COLO668 (cell line): ENCODE data around the gene CACNG6.

Experiments used
- DNase-seq: peaks from one replicate; lab custom pipeline; 2025; ENCODE audit not compliant: unreplicated experiment; lab: John Stamatoyannopoulos, UW

The CACNG6 gene

GRCh38 chr19:53966931-53967330 lies 24.5 kb upstream of the CACNG6 start:
- DNase-seq, result no peak

DNA sequence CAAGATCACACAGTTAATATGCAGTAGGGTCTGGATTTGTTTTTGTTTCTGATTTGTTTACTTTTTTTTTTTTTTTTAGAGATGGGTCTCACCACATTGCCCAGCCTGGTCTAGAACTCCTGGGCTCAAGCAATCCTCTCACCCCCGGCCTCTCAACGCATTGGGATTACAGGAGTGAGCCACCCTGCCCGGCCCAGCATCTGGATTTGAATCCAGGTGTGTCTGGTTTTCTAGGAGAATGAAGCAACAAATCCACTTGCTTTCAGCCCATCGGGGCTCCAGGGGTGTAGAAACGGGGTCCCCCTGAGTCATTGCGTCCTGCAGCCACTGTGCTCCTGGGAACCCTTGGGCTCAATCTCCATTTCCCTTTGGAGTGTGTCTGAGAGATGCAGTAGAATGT lies 22.1 kb upstream of the CACNG6 start:
- no peak for DNase-seq

GRCh38 chr19:53971673-53972072 lies 19.8 kb upstream of the CACNG6 start:
- no peak for DNase-seq

GRCh38 chr19:53977429-53977990 lies 13.9 kb upstream of the CACNG6 start:
- DNase-seq, result peak; percentile 60

DNA sequence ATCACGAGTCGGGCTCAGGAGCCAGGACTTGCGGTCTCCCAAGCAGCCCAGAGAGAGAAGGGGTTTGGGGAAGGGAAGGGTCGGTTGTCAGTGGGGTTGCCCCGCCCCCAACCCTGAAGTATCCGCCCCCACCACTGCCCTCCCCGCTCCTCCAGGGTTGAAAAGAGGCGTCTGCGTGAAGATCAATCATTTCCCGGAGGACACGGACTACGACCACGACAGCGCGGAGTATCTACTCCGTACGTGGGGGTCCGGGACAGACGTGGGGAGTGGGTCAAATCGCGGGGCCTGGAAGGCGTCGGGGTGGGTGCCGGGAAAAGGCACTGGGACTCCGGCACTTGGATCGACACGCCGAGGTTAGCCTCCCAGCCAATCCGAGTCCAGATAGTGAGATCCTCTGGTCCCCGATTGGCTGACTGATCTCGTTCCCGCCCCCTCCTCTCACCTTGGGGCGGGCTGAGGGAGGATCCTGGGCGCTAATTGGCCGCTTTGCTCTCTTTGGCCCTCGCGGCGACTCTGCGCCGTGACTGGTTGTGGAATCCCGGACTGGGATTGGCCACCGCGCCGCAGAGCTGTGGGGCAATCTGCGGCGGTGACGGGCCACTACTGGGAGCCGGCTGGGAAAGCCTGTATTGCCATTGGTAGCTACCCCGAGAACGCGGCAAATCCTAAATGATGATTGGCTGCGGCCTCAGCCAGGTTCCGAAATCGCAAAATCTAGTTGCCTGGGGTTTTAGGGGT lies 13.3 kb upstream of the CACNG6 start:
- no peak for DNase-seq

GRCh38 chr19:53978975-53979801 lies 12.2 kb upstream of the CACNG6 start:
- no peak for DNase-seq

DNA sequence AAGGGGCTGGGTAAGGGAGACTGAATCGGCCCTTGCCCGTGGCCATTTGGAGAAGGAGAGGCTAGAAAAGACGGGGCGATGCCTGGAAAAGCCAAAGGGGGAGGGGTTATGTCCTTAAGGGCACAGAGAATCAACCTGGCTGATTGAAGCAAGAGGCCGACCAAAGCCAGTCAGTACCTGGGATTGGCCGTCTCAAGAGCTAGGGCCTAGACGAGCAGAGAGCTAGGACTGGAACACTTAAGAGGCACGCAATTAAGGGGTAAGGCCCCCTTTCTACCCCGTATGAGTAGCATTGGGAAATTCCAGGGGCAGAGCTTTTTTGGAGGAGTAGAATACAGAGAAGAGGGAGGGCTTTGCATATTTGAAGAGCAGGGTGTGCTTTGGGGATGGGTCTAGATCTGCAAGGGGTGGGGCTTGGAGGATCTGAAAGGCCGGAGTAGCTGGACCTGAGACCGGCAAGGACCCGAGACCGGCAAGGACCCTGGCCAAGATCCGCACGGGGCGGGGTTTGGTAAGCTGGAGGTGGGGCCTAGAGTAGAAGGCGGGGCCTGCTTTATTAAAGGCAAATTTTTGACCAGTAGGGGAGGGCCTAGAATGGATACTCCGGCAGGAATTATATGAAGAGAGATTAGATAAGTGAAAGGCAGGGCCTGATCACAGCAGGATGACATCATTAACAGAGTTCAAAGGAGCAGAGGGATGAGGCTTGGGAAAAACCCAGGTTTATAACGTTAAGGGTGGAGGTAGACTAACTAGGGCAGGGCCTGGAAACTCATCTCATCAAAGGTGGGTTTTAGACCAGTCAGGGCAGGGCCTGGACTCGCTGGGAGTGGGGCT lies 10.7 kb upstream of the CACNG6 start:
- DNase-seq, result no peak

GRCh38 chr19:53981376-53981951 lies 10.0 kb upstream of the CACNG6 start:
- no peak for DNase-seq

DNA sequence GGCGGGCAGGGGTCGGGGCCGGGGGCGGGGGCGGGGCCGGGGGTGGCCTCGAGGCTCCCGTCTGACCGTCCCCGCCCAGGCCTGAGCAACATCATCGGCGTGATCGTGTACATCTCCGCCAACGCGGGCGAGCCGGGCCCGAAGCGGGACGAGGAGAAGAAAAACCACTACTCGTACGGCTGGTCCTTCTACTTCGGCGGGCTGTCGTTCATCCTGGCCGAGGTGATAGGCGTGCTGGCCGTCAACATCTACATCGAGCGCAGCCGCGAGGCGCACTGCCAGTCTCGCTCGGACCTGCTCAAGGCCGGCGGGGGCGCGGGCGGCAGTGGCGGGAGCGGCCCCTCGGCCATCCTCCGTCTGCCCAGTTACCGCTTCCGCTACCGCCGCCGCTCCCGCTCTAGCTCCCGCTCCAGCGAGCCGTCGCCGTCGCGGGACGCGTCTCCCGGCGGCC lies 9.4 kb upstream of the CACNG6 start:
- DNase-seq, result no peak

GRCh38 chr19:53982611-53983010 lies 8.8 kb upstream of the CACNG6 start:
- DNase-seq, result no peak

GRCh38 chr19:53983457-53984289 lies 7.8 kb upstream of the CACNG6 start:
- no peak for DNase-seq

DNA sequence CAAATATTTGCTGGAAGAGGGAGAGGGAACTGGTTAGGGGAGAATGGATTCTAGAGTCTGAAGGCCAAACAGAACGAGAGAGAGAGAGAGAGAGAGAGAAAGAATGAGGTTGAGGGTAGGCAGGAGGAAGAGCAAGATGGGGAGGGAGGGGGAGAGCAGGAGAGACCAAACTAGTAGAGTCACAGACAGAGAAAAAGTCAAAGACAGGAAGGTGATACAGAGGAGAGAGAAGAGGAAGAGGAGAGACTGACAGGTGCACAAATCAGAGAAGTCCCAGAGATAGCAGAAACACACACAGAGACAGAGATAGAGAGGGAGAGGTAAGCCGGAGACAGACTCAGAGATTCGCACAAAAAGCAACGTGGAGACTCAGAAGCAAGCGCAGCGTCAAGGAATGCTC lies 5.6 kb upstream of the CACNG6 start:
- no peak for DNase-seq

DNA sequence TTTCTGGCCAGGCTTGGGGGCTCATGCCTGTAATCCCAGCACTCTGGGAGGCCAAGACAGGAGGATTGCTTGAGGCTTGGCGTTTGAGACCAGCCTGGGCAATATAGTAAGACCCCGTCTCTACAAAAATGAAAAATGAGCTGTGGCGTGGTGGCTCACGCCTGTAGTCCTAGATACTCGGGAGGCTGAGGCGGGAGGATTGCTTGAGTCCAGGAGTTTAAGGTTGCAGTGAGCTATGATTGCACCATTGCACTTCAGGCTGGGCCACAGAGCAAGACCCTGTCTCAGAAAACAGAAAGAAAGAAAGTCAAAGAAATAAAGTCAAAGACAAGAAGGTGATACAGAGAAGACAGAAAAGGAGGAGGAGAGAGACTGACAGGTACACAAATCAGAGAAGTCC lies 2.5 kb upstream of the CACNG6 start:
- no peak for DNase-seq

GRCh38 chr19:53989600-53990533 lies 1.6 kb upstream of the CACNG6 start:
- DNase-seq, result no peak

DNA sequence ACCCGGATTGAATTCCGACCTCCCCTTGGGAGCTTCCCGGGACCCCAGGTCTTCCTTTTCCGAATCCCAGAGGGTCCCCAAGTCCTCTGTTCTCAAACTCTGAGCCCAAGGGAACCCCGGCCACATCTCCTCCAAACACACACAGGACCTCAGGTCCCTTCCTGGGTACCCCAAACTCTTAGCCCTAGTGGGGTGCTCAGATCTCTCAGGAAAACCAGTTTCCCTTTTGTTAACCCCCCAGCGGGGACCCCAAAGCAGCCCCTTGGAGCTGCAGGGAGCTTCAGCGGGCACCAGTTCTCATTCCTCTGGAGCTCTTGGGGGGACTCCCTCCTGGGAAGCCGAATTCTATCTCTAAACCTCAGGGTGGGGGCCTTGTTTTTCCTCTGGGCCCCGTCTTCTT lies 774 bp downstream of the CACNG6 start:
- no peak for DNase-seq

DNA sequence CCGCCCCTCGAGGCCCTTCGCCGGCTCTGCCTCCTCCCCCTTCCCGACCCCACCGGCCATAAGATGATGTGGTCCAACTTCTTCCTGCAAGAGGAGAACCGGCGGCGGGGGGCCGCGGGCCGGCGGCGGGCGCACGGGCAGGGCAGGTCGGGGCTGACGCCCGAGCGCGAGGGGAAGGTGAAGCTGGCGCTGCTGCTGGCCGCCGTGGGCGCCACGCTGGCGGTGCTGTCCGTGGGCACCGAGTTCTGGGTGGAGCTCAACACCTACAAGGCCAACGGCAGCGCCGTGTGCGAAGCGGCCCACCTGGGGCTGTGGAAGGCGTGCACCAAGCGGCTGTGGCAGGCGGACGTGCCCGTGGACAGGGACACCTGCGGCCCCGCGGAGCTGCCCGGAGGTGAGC lies 1.4 kb downstream of the CACNG6 start:
- DNase-seq, result no peak

- DNase-seq, result no peak
Measured at GRCh38 chr19:53993448-53993847, 2.0 kb downstream of the CACNG6 start.

DNA sequence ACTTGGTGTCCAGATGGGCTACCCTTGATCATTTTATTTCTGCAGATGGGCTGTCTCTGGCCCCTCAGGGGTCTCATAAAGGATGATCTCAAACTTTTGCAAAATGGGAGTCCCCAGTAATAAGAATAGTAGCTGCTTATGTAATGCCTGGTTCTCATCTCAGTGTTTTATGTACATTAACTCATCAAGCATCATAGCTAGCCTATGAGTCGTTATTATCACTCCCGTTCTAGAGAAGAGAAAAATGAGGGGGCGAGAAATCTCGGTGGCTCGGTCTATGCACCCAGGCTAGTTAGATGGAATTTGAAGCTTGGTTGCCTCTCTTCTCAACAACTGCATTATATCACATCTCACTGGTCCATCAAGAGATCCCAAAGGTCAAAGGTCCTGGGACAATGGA lies 3.4 kb downstream of the CACNG6 start:
- DNase-seq, result no peak

DNA sequence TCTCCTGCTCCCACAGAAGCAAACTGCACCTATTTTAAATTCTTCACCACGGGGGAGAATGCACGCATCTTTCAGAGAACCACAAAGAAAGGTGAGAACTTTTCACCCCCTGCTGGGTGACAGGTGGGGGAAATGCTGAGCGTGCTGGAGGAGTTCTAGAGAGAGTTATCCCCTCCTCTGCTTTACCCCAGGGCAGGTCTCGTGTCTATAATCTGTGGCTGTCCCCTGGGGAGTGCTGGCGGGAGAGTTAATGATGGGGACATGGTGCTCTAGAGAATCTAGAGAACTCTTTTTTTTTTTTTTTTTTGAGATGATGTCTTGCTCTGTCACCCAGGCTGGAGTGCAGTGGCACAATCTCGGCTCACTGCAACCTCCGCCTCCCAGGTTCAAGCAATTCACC lies 6.8 kb downstream of the CACNG6 start:
- no peak for DNase-seq
